NCI-H1694 (cell line): ENCODE data around the gene HELZ2.

ENCODE experiments used
- DNase-seq: peaks from one replicate; lab custom pipeline; 2025; lab: John Stamatoyannopoulos, UW

HELZ2 gene

DNA sequence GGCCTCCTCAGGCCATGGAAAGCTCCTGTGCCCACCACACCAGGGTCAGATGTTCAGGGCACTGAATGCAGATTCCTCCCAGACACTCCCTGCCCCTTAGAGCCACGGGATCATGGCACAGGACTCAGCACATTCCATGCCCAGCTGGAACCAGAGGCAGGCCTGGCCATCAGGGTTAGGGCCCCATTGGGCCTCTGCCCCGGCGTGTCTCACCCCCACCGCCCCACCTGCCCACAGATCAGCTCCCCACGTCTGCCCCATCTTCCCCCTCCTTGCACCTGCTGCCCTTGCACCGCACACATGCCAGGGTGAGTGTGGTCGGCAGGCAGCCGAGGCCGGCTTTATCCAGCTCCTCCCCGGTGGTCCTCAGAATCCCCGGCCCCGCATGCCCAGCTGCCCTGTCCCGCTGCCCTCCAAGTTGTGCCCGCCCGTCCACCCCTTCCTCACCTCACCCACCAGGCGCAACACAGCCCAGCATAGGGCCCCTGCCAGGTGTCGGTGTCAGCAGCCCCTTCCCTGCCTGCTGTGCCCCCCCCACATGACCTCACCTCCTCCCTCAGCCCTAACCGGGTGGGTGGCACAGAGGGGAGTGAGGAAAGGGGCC lies 24.3 kb downstream of the HELZ2 start:
- DNase-seq: no peak

DNA sequence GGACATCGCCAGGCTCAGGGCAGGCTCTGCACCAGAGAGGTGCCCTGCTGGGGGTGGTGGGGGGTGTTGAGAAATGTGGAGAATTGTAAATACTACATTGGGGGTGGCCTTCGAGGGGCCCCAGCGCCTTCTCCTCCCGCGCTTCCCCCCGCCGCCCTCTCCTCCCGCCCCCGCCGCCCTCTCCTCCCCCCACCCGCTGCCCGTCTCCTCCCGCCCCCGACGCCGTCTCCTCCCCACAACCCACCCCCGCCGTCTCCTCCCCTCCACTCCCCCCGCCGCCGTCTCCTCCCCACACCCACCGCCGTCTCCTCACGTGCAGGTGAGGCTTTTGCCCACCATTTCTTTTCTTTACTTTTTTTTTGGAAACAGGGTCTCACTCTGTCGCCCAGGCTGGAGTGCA lies 25.0 kb downstream of the HELZ2 start:
- no peak for DNase-seq

DNA sequence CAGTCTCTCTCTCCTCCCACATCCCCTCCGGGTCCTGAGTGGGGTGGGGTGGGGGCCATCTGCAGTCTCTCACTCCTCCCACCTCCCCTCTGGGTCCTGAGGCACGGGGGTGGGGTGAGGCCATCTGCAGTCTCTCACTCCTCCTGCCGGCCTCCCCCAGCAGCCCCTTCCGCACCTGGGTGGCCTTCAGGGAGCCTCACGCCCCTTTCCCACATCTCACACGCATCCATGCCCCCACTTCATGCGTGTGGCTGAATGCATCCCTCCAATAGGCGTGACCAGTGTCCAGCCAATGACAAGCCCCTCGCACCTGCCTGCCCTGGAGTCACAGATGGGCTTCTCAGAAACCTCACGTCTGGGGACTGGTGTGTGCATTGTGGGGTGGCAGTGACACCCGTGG lies 25.5 kb downstream of the HELZ2 start:
- no peak for DNase-seq

DNA sequence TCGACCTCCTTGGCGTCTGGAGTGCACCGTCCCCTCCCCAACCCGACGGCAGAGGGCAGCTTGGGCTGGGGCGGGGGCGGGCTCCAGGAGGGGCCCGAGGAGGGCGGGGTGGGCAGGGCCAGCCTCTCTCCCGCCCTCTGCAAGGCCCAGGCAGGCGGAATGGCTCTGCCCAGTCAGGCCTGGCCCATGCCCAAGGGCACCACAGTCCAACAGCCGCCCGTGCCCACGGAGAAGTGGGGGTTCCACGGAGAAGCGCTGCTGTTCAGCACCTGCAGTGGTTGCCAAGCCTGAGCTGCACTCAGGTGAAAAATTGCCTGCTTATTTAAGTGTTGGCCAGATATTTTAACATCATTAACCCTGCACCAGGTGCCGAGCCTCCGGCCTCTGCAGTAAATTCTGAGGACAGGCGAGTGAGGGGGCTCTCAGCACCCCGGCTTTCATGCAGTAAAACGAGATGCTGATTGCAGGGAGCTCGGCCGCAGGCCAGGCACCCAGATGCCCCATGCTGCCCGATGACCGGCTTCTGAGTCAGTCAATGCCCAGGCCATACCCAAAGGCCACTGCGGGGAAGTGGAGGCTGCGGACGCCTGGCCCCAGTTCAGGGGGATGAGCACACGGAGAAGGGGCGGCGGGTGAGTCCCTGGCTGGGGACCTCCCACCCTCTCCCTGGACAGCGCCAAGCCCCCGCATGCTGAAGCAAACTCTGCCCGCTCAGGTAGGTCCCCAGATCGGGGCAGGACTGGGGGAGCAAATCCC lies 26.1 kb downstream of the HELZ2 start, which contains the start of gene SRMS:
Gene SRMS, minus strand, starts transcription at position 25 of the 756 bp plus-strand sequence. CDS start 286 bp downstream, outside the sequence.
- no peak for DNase-seq

DNA sequence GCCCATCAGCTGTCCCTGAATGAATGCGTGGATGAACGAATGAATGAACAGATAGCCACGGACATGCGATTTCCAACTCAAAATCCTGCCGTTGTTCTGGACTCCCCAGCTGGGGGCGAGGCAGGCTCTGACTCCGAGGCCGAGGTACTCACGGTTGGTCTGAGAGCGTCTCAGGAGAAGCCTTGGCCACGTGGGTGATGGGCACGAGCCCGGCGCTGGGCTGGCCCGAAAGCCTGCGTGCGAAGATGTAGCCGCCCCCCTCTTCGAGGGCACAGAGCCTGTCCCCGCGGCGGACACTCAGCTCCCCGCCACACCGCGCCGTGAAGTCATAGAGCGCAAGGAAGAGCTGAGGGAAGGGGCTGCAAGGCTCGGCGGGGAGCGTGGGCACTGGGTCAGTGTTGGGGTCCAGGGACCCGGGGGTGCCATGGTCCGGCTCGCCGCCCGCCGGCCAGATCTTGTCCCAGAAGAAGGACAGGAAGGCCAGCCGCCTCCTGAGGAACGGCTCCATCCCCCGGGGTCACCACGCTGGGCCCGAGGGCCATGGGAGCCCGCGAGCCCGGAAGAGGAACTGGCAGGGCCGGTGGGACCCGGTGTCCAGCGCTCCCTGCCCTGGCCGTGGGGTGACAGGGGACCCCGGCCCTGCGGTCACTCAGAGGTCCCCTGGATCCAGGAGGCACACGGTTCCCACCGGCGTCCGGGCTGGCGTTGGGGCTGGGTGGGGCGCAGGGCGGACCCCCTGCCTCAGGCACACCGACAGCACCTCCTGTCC lies 26.9 kb downstream of the HELZ2 start:
- DNase-seq: no peak

DNA sequence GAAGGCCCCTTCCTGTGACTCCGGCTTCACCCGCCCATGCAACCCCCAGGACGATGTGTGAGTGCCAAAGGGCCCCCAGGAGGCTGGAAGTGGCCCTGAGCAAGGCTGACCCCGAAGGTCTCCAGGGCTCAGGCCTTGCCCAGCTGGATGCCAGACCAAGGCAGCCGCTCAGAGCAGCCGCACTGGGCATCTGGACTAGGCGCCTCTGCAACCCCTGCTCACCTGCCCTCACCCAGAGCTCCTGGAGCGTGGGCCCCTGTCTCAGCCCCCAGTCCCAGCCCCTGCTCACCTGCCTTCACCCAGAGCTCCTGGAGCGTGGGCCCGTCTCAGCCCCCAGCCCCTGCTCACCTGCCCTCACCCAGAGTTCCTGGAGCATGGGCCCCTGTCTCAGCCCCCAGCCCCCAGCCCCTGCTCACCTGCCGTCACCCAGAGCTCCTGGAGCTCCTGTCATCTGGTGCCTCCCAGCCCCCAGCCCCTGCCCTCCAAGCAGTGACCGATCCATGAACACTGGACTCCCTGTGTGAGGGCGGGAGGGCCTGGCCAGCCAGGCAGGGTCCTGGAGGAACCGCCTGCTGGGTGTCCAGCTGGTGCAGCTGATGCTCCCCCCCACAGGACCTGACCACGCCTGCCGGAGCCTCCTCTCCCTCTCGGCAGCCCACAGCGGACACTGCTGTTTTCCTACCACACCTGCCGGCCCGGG lies 27.6 kb downstream of the HELZ2 start:
- DNase-seq: no peak

DNA sequence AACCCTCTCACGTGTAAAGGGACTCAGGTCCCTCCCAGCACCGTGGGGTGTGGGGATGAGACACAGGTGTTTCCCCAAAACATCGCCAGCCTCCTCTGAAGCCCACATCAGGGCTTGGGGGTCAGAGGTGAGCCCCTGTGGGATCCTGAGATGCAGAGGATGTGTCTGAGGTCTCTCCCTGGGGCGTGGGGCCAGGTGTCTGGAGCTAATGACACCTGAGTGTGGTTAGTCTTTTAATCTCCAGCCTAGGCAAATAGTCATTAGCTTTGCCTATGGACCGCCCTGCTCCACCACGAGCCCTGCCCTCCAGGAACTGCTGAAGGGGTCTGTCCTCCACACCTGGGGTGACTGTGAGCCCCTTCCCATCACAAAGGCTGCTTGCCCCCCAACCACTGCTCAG lies 28.2 kb downstream of the HELZ2 start:
- DNase-seq: no peak

DNA sequence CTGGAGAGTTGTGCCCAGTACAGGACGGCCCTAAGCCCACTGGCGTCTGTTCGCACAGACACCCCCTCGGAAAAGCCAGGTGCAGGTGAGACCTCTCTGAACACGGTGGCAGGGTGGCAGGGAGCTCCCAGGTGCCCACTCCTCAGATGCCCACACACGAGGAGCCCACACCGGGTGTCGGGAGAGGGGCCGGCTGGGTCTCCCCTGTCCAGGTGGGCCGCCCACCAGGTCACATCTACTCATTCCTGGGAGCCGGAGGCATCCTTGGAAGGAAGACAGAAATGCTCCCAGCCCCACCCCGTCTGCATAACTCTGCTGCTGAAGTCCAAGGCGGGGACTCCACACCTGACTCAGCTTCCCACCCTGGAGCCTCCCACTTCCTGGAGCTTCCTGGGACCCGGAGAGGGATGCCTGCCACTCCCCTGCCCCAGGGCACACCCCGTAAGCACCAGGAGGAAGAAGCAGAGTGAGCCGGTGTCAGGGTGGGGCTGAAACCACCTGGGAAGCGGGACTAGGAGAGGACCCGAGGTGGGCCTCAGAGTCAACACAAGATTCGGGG lies 29.0 kb downstream of the HELZ2 start:
- no peak for DNase-seq

DNA sequence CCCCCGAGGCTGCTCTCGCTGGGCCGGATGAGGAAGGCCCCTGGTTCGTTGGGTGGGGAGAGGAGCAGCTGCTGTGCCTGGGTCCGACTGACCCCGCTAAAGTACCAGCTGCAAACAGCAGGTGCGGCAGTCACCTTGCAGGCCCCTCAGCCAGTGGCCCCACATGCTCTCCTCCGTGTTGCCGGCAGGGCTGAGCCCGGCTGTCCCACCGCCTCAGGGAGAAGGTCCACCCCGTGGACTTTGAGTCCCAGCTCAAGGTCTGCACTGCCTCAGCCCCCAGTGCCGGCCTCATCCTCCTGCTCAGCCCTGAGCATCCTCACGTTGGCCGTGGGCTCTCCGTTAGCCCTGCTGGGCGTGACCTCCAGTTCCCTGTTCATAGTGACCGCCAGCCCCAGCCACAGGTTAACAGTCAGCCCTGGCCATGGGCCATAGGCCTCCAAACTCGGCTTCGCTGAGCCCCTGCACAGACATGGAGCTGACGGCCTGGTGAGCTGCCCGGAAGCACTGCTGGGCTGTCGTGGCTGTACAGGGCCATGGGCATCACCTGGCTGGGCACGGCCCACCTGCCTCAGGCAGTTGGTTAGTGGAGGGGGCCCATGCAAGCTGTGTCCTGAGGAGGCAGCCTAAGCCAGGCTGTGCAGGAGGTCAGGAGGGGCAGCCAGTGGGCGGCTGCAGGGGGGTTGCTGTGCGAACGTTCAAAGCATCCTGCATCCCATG lies 29.6 kb downstream of the HELZ2 start:
- no peak for DNase-seq

DNA sequence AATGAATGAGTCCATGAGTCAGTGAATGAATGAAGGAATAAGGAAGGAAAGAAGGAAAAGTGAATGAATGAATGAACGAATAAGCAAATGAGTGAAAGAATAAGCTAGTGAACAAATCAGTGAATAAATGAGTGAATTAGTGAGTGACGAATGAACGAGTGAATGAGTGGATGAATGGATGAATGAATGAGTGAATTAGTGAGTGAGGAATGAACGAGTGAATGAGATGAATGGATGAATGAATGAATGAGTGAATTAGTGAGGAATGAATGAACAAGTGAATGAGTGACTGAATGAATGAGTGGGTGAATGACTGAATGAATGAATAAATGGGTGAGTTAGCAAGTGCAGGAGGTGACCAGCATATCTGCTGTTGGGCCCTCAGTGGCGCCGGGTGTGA lies 30.3 kb downstream of the HELZ2 start:
- DNase-seq: no peak

DNA sequence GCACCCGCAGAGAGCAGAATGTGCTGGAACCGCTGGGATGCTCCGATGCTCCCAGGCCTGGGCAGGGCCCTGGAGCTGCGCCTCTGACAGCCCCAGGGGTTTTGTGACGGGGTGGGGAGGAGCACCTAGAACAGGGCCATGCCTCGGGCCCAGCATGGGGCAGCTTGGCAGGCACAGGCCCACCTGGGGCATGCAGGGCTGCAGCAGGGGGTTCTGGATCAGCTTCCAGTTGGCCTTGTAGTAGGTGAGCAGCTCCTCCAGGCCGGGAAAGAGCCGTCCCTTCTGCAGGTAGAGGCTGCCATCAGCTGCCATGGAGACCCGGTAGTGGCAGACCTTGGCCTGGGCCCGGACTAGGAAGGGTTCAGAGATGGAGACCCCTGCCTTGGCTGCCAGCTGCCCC lies 30.9 kb downstream of the HELZ2 start:
- DNase-seq: no peak

DNA sequence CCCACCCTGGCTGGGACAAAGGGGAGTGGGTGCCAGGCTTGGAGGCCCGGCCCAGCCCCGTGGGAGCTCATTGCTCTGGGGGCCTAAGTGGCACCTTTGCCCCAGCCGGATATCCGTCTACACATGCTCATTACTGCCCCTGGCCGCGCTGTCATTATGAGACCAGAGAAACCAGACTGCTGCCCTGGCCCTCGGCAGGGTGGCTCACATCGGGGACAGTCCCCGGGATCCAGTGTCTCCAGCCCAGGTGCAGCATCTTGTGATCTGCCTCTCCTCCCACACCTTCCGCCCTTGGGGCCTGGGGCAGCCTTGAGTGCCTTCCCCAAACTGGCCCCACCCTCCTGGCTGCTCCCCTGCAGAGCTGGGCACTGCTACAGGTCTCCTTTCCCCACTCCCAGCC lies 31.3 kb downstream of the HELZ2 start:
- no peak for DNase-seq

DNA sequence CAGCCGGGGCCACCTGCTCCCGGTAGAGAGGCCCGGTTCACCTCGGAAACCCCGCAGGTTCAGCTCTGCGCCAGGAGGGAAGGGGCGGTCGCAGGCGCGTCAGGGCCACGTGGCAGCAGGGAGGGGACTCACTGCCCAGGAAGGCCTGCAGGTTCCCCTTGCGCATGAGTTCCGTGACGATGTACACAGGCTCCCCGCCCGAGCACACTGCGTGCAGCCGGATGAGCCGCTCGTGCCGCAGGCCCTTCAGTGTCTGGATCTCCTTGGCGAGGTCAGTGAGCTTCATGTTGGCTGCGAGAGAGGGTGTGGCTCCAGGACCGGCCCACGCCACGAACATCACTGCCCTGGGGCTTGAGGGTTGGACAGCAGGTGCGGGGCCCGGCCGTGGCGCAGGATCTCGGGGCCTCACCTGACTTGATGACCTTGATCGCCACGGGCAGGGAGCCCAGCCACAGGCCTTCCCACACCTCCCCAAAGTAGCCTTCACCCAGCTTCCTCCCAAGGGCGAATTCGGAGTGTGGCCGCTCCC lies 31.9 kb downstream of the HELZ2 start:
- DNase-seq: no peak

DNA sequence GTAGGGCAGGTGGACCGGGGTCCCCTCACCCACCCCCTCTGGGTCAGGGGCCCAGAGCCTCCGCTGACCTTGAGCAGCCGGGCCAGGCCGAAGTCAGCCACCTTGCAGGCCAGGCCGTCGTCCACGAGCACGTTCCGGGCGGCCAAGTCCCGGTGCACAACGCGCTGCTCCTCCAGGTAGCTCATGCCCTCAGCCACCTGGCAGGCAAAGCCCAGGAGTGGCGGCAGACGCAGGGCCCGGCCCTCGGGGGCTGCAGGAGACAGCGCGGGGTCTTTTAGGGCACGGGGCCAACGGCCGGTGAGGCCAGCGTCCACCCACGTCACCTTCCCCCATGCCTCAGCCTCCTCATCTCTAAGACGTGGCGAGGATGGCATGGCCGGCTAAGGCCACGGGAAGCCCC lies 32.7 kb downstream of the HELZ2 start:
- no peak for DNase-seq

DNA sequence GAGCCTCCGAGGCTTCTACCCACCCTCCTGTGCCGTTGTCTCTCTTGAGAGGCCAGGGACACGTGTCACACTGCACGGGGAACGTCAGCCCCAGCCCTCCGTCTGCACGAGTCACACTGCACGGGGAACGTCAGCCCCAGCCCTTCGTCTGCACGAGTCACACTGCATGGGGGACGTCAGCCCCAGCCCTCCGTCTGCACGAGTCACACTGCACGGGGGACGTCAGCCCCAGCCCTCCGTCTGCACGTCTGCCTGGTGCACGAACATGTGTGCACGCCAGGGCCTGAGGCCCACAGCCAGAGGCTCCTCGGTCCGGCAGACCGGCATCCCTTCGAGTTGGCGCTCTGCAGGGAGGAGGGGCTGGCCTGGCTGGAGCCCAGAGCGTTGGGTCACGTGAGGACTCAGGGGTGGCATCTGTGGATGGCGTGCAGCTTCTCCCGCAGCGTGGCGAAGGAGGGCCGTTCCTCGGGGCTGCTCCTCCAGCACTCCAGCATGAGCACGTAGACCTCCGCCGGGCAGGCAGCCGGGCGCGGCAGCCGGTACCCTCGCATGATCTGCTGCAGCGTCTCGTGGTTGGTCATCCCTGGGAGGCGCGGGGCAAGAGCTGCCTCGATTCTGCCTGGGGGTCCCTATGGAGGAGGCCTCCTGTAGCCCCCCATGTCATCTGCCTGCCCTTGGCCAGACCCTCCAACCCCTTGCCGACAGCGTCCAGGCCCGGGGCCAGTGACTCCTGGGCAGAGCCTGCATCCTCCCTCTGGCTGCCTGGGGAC lies 33.4 kb downstream of the HELZ2 start:
- no peak for DNase-seq

DNA sequence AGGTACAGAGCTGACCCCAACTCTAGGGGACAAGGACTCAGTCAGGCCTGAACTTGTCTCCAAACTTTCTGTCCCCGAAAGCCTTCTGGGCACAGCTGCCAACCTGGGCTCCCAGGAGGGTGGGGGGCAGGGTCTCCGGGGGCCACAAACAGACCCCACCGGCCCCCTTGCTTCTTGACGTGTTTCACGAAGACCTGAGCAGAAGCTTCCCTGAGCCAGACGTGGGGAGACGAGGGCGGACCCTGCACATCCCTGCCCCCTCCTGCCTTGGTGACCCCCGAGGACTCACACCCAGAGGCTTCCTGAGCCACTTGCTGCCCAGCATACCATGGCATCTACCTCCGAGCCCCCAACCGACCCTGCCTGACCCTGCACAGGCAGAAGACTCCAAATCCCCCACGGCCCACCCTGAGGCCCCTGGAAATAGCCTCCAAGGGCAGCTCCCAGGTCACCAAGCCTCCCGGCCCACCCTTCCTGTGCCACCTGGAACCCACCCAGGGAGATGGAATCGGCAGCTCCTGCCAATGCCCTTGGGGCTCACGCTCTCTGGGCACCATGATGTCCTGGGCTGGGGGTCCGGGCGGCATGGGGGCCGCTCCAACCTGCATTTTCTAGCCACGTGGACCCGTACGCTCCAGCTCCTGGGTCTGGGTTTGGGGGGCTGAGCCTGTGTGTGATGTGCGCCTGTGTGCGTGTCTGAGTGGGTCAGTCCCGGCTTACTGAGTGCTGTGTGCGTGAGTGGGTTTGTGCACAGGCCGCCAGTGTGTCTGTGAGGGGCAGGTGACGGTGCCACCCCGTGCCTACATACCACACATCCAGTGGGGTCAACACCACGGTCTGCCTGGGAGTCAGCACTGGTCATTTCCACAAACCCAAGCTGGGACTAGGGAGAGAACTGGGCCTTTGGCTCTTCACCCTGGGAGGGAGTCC lies 34.3 kb downstream of the HELZ2 start:
- no peak for DNase-seq

DNA sequence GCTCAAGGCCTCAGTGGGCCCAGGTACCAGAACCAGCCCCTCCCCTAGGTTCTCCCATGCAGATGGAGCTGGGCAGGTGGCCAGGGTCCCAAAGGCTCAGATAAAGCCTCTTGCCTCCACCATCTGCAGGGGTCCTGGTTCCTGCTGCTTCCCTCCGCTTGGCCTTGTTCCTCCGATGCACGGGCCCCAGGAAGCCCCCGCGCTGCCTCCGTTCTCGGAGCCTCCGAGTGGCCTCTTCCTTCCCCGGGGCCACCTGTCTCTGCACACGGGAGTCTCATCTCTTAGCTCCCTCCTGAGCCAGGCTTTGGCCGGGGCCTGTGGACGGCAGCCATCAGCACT lies 35.0 kb downstream of the HELZ2 start:
- DNase-seq: no peak

DNA sequence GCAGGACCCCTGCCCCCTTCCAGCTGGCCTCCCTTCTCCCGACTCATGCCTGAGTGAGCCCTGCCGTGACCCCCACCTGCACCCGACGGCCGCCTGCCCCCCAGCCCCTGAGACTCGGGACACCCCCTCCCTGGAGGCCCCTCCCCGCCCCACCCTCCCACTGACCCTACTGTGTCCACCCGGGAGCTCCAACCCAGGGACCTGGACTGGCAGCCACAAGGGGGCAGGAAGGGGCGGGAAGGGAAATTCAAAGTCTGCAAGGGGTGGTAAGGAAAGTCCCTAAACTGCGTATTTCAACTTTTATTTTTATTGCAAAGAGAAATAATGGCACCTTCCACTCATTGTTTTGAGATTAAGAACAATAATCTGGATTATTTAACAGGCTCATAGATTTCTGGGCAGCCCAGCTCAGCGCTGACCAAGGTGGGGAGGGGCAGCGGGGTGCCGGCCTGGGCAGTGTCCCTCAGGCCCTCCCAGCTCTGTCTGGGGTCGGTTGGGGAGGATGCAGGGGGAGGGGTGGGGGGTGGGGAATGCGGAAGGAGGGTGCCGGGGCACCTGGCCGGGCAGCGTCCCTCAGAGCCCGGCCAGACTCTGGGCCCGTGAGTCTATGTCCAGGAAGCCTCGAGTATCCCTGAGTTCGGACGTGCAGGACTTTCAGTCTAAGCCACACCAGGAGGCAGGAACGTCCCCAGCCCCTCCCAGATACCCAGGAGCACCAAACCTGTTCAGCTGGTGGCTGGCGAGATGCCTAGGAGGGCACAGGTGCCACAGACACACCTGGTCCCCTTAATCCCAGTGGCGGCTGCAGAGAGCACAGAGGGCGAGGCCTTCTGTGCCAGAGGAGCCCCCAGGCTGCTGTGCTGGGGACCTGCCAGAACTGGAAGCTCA lies 35.6 kb downstream of the HELZ2 start:
- DNase-seq: no peak
